Measurements from ENCODE around the gene FAM111B.

FAM111B gene

DNA sequence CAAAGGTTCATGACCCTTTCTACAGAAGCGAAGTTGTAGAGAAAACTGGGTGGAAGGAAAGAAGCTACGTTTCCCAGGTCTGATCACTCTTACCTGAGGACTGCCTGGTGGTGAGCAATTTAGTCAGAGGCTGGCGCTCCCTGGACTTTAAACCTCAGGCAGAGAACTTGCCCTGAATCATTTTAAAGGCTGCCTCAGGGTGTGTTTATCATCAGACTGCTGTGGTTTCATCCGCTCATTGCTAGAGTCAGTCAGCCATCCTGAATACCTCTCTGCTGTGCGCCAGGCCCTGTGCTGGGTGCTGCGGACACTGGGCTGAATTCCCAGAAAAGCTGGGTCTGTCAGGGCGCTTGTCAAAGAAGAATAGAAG lies 67.6 kb downstream of the FAM111B start:
- H3K4me3 ChIP-seq (ENCODE audit: insufficient read depth, low read depth, low read length, poor library complexity, severe bottlenecking), result no peak overlapping the region
- H3K36me3 ChIP-seq (ENCODE audit: control insufficient read depth, insufficient read depth, low read length), result no peaks in the 10 kb centered on the region
- H3K9me3 ChIP-seq (ENCODE audit: control insufficient read depth, low read length), result no peaks in the 10 kb centered on the region
- DNase-seq, result no peak
- no peak overlapping the region for H3K27ac ChIP-seq (ENCODE audit: insufficient read depth, low read length, poor library complexity, severe bottlenecking)
- H3K27me3 ChIP-seq (replicated peaks; ENCODE audit: control insufficient read depth, insufficient read depth, low read length, poor library complexity, severe bottlenecking), result no peaks in the 10 kb centered on the region
- peaks cover 11% of the 10 kb centered on the region for H3K4me1 ChIP-seq (ENCODE audit: control insufficient read depth, insufficient read depth, low read length, poor library complexity, severe bottlenecking)

GRCh38 chr11:59175091-59175501 lies 68.1 kb downstream of the FAM111B start:
- DNase-seq, result no peak
- Histone ChIP-seq H3K27ac (ENCODE audit: insufficient read depth, low read length, poor library complexity, severe bottlenecking) (no peak overlapping the region), H3K27me3 (replicated peaks; ENCODE audit: control insufficient read depth, insufficient read depth, low read length, poor library complexity, severe bottlenecking) (no peaks in the 10 kb centered on the region), H3K4me1 (ENCODE audit: control insufficient read depth, insufficient read depth, low read length, poor library complexity, severe bottlenecking) (peaks cover 11% of the 10 kb centered on the region), H3K4me3 (ENCODE audit: insufficient read depth, low read depth, low read length, poor library complexity, severe bottlenecking) (no peak overlapping the region), H3K9me3 (ENCODE audit: control insufficient read depth, low read length) (no peaks in the 10 kb centered on the region), H3K36me3 (ENCODE audit: control insufficient read depth, insufficient read depth, low read length) (no peaks in the 10 kb centered on the region)

DNA sequence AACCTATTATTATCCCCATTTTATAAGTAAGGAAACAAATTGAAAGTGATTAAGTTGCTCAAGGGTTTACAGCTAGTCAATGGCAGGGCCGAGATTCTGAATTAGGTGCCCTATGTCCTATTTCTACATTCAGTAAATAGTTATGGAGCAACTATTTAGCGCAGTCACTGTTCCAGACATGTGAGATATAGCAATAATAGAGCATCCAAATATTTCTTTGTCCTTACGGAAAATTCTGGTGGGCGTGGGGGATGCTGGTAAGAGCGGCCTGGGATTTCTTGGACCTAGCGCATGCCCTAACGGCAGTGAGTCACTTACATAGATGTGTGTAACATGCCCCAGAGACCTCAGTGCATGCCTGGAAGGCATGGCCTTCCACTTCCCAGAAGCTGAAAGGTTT lies 69.3 kb downstream of the FAM111B start:
- Histone ChIP-seq H3K4me3 (ENCODE audit: insufficient read depth, low read depth, low read length, poor library complexity, severe bottlenecking) (no peak overlapping the region), H3K27ac (ENCODE audit: insufficient read depth, low read length, poor library complexity, severe bottlenecking) (no peak overlapping the region), H3K4me1 (ENCODE audit: control insufficient read depth, insufficient read depth, low read length, poor library complexity, severe bottlenecking) (peaks cover 11% of the 10 kb centered on the region), H3K36me3 (ENCODE audit: control insufficient read depth, insufficient read depth, low read length) (no peaks in the 10 kb centered on the region), H3K27me3 (replicated peaks; ENCODE audit: control insufficient read depth, insufficient read depth, low read length, poor library complexity, severe bottlenecking) (no peaks in the 10 kb centered on the region), H3K9me3 (ENCODE audit: control insufficient read depth, low read length) (no peaks in the 10 kb centered on the region)
- no peak for DNase-seq
